Measurements from ENCODE around the gene RABEP1.

RABEP1 gene

DNA sequence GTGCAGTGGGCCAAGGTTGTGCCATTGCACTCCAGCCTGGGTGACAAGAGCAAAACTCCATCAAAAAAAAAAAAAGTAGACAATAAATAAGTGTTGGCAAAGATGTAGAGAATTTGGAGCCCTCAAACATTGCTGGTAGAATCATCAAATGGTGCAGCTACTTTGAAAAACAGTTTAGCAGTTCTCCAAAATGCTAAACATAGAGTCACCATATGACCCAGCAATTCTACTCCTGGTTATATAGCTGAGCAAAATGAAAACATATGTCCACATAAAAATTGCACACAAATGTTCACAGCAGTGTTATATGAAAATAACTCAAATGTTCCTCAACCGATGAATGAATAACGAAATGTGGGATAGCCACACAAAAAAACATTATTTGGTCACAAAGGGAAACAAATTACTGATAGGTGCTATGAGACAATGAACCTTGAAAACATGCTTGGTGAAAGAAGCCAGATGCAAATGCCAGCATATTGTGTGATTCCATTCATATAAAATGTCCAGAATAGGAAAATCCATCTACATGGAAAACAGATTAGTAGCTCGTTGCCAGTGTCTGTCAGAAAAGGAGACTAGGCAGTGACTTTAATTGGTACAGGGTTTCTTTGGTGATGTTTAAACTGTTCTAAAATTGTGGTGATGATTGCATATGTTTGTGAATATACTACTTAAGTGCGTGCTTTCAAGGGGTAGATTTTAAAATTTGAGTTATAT lies 12.7 kb upstream of the RABEP1 start:
- no peak for DNase-seq

- DNase-seq = no peak
Measured at GRCh38 chr17:5272322-5272721, 9.8 kb upstream of the RABEP1 start.

DNA sequence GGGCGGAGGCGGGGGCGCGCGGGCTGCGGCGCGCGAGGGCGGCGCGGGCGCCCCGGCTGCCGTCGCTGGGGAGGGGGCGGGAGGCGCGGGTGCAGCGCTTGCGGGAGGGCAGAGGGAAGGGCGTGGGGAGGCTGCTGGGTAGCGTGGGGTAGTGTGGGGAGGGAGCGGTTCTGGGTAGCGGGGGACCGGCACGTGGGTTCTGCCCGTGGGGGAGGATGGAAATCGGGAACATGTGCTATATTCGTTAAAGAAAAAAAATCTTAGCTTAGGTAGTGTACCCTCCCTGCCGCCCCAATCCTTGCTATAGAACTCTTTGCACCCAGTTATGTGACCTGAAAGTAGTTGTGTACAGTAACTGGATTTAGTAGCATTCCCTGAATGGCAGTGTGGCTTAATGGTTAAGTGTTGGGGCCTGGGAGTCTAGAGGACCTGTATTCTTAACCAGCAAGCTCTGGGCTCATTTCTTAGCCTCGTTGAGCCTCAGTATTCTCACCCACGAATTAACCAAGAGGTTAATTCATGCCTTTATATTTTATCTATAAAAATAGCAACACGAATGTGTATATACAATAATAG lies 646 bp downstream of the RABEP1 start:
- DNase-seq = no peak

GRCh38 chr17:5283571-5284315 lies 1.7 kb downstream of the RABEP1 start:
- no peak for DNase-seq

GRCh38 chr17:5284681-5285080 lies 2.6 kb downstream of the RABEP1 start:
- DNase-seq = no peak

- DNase-seq = no peak
Measured at GRCh38 chr17:5286846-5287245, 4.8 kb downstream of the RABEP1 start.

GRCh38 chr17:5291683-5292350 lies 9.7 kb downstream of the RABEP1 start:
- no peak for DNase-seq

DNA sequence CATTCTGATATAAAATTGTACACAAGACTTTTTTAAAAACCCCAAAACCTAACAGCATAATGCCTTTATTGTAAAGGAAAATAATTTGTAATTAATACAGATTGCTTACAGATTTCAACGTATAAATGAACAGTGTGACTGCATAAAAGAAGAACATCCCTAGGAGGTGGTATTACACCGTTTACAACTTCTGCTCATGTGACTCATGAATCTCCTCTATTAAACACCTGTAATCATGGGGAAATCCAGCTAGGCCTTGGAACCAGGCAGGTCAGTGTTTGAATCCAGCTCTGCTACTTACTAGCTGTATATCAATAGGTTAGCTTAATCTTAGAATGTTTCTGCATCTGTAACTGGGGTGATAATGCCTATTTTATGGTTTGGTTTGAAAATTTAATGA lies 15.2 kb downstream of the RABEP1 start:
- DNase-seq = no peak

- no peak for DNase-seq
Measured at GRCh38 chr17:5299383-5299782, 17.3 kb downstream of the RABEP1 start.

- no peak for DNase-seq
Measured at GRCh38 chr17:5304636-5305035, 22.6 kb downstream of the RABEP1 start.

DNA sequence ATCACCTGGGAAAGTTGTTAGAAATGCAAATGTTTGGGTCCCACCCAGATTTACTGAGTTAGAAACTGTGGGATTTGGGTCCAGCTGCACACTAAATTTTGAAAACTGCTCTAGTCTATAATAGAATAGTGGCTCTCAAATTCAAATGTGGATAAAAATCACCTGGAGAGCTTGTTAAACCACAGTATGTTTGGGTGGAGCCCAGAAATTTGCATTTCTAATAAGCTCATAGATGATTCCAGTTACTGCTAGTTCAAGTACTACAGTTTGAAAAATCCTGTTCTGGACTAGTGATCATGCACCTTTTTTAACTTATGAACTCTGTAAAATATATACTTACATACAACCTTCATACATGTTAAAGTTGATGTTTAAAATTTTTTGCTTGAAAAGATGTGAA lies 27.8 kb downstream of the RABEP1 start:
- DNase-seq = no peak

GRCh38 chr17:5325851-5326250 lies 43.8 kb downstream of the RABEP1 start:
- no peak for DNase-seq

- no peak for DNase-seq
Measured at GRCh38 chr17:5329784-5330557, 47.9 kb downstream of the RABEP1 start.

DNA sequence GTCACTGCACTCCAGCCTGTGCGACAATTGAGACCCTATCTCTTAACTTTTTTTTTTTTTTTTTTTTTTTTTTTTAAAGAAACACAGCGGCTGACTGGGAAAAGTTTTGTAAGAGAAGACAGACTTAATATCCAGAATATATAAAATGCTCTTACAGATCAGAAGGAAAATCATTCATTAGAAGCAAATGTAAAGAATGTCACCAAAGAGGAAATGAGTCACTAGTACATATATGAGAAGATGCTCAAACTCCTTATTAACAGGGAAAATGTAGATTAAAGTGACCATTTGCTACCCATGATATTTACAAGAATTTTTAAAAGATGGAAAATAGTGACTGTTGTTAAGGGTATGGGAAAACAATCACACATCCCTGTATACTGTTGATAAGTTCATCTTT lies 48.9 kb downstream of the RABEP1 start:
- no peak for DNase-seq

GRCh38 chr17:5331506-5331905 lies 49.4 kb downstream of the RABEP1 start:
- DNase-seq = no peak

- no peak for DNase-seq
Measured at GRCh38 chr17:5344914-5345313, 62.8 kb downstream of the RABEP1 start.

DNA sequence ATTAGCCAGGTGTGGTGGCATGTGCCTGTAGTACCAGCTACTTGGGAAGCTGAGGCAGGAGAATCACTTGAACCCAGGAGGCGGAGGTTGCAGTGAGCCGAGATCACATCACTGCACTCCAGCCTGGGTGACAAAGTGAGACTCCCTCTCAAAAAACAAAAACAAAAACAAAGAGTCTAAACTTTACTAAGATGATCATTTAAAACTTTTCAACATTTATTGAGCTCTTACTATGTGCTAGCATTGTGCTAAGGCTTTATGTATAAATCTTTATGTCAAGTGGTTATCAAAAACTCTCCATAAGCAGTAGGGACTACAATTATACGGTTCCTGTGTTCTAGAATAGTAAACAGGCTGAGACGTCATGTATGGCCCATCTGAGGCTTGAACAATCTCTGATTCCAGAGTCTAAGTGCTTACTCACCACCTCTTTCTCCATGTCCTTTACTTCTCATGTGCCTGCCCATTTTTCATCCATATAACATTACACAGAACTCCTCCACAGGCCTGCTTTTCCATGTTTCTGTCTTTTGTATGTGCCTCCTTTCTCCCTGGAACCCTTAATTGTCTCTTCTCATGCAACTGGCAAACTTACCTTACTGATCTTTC lies 70.7 kb downstream of the RABEP1 start:
- no peak for DNase-seq

GRCh38 chr17:5354310-5354709 lies 72.2 kb downstream of the RABEP1 start:
- DNase-seq = no peak

GRCh38 chr17:5354886-5355415 lies 72.9 kb downstream of the RABEP1 start:
- DNase-seq = no peak

DNA sequence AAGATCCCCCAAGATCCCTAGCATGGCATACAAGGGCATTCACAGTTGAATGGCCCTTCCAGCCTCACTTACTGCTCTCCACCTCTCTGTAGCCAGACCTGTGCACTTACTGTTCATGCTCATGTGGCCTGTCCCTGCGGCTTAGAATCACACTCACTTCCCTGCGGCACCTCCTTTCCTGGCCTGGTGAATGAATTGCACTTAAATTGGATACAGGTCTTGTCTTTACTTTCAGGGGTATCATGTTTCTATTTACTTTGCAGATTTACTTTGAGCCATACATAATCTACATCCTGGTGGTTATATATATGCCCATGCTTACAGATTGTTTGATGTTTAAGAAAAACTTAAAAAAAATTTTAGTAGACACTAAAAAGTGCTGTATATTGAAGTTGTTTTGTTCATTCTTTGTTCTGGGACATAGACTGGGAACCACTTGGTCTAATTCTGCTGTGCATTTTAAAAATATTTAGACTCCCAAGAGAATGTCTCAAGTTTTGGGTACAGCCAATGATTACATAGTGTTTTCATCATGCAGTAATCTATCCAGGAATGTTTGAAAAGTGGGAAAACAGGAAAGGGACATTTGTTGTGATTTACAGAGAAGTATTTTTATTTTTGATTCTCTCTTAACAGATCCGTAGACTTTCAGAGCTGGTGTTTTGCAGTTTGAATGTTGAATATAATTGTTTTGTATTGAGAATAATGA lies 73.5 kb downstream of the RABEP1 start:
- no peak for DNase-seq

DNA sequence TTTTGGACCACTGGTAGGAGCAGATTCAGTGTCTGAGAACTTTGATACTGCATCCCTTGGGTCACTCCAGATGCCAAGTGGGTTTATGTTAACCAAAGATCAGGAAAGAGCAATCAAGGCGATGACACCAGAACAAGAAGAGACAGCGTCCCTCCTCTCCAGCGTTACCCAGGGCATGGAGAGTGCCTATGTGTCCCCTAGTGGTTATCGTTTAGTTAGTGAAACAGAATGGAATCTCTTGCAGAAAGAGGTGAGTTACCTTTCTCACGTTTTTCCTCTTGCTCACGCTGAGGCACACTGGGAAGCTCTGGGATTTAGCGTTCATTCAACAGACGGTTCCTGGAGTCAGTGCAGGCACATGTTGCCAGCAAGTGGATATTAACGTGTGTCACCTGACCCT lies 79.3 kb downstream of the RABEP1 start:
- DNase-seq = no peak
